Mesodermal cell (in vitro differentiated cells): Measurements from ENCODE around the gene FSTL5.

ENCODE experiments used
- H3K27ac ChIP-seq: 2 replicates; pipeline ENCODE4 v1.7.0; 2013; ENCODE audit warnings: mild to moderate bottlenecking, low read depth, low read length, moderate library complexity; ENCODE audit not compliant: severe bottlenecking
- H3K36me3 ChIP-seq: 2 replicates; pipeline ENCODE4 v1.7.1; 2013; ENCODE audit warnings: mild to moderate bottlenecking, low read length, moderate library complexity; ENCODE audit not compliant: control insufficient read depth, insufficient read depth
- H3K4me1 ChIP-seq: one replicate; pipeline ENCODE4 v1.7.1; 2013; ENCODE audit warnings: mild to moderate bottlenecking, low read length; ENCODE audit not compliant: insufficient read depth, control insufficient read depth, poor library complexity, severe bottlenecking
- H3K4me3 ChIP-seq: 2 replicates; pipeline ENCODE4 v1.7.0; 2013; ENCODE audit warnings: low read length, control low read depth, mild to moderate bottlenecking; ENCODE audit not compliant: insufficient read depth, poor library complexity, severe bottlenecking; ENCODE audit errors: extremely low read depth
- H3K9me3 ChIP-seq: 2 replicates; pipeline ENCODE4 v1.7.1; 2013; ENCODE audit warnings: mild to moderate bottlenecking, low read length, moderate library complexity; ENCODE audit not compliant: control insufficient read depth
- WGBS, 2 experiments: methylation state at CpG; one replicate each; pipeline ENCODE4 v1.1.5; 2013; ENCODE audit warnings: missing lambda C conversion rate in 2 of 2; ENCODE audit not compliant: insufficient coverage in 2 of 2; 5-methylcytosine and 5-hydroxymethylcytosine counted together

Gene FSTL5

GRCh38 chr4:161546902-161547301 lies 616.9 kb downstream of the FSTL5 start:
- Histone ChIP-seq H3K27ac (no peak overlapping the region), H3K36me3 (no peaks in the 10 kb centered on the region), H3K9me3 (no peaks in the 10 kb centered on the region), H3K4me1 (no peaks in the 10 kb centered on the region), H3K4me3 (no peak overlapping the region)
- 88% methylated on average over 2 of the region's 5 CpGs; no CpG with 5 or more reads in 1 of the 2 experiments for WGBS, 2 experiments

GRCh38 chr4:161540265-161540664 lies 623.5 kb downstream of the FSTL5 start:
- H3K36me3 ChIP-seq, result no peaks in the 10 kb centered on the region
- no peak overlapping the region for H3K4me3 ChIP-seq
- no peaks in the 10 kb centered on the region for H3K4me1 ChIP-seq
- H3K9me3 ChIP-seq, result no peaks in the 10 kb centered on the region
- WGBS, 2 experiments, result 100% methylated on average over 1 of the region's 1 CpG; no CpG with 5 or more reads in 1 of the 2 experiments
- H3K27ac ChIP-seq, result no peak overlapping the region

- no peak overlapping the region for H3K27ac ChIP-seq
- H3K4me1 ChIP-seq, result no peaks in the 10 kb centered on the region
- no peak overlapping the region for H3K4me3 ChIP-seq
- no peaks in the 10 kb centered on the region for H3K36me3 ChIP-seq
- H3K9me3 ChIP-seq, result no peaks in the 10 kb centered on the region
- WGBS, 2 experiments, result 84 to 95% methylated on average over 2 of the region's 4 CpGs
Observed at GRCh38 chr4:161538941-161539340, 624.9 kb downstream of the FSTL5 start.

- Histone ChIP-seq H3K4me3 (no peak overlapping the region), H3K4me1 (no peaks in the 10 kb centered on the region), H3K27ac (no peak overlapping the region), H3K9me3 (no peaks in the 10 kb centered on the region), H3K36me3 (no peaks in the 10 kb centered on the region)
- no CpG with 5 or more reads among the region's 1 CpG for WGBS, 2 experiments
Observed at GRCh38 chr4:161530710-161531109, 633.1 kb downstream of the FSTL5 start.

GRCh38 chr4:161525121-161525520 lies 638.7 kb downstream of the FSTL5 start:
- Histone ChIP-seq H3K4me1 (no peaks in the 10 kb centered on the region), H3K27ac (no peak overlapping the region), H3K4me3 (no peak overlapping the region), H3K36me3 (no peaks in the 10 kb centered on the region), H3K9me3 (no peaks in the 10 kb centered on the region)
- no CpG with 5 or more reads among the region's 1 CpG for WGBS, 2 experiments

- no peak overlapping the region for H3K27ac ChIP-seq
- H3K36me3 ChIP-seq, result no peaks in the 10 kb centered on the region
- H3K9me3 ChIP-seq, result no peaks in the 10 kb centered on the region
- H3K4me3 ChIP-seq, result no peak overlapping the region
- 83% methylated on average over 1 of the region's 3 CpGs; no CpG with 5 or more reads in 1 of the 2 experiments for WGBS, 2 experiments
- no peaks in the 10 kb centered on the region for H3K4me1 ChIP-seq
Observed at GRCh38 chr4:161522031-161522430, 641.8 kb downstream of the FSTL5 start.

GRCh38 chr4:161519611-161520010 lies 644.2 kb downstream of the FSTL5 start:
- WGBS, 2 experiments, result no CpG with 5 or more reads among the region's 2 CpGs
- no peaks in the 10 kb centered on the region for H3K4me1 ChIP-seq
- H3K27ac ChIP-seq, result no peak overlapping the region
- no peak overlapping the region for H3K4me3 ChIP-seq
- H3K9me3 ChIP-seq, result no peaks in the 10 kb centered on the region
- H3K36me3 ChIP-seq, result no peaks in the 10 kb centered on the region

GRCh38 chr4:161517941-161518340 lies 645.9 kb downstream of the FSTL5 start:
- 84 to 92% methylated on average over 2 to 3 of the region's 3 CpGs for WGBS, 2 experiments
- Histone ChIP-seq H3K27ac (no peak overlapping the region), H3K9me3 (no peaks in the 10 kb centered on the region)

GRCh38 chr4:161505141-161505540 lies 658.7 kb downstream of the FSTL5 start:
- Histone ChIP-seq H3K4me1 (no peaks in the 10 kb centered on the region), H3K4me3 (no peak overlapping the region)
- 92% methylated on average over 2 of the region's 3 CpGs; no CpG with 5 or more reads in 1 of the 2 experiments for WGBS, 2 experiments

More at GRCh38 chr4:161517941-161518340, 645.9 kb downstream of the FSTL5 start:
- no peaks in the 10 kb centered on the region for H3K36me3 ChIP-seq
- H3K4me1 ChIP-seq, result no peaks in the 10 kb centered on the region
- no peak overlapping the region for H3K4me3 ChIP-seq

GRCh38 chr4:161498155-161498554 lies 665.6 kb downstream of the FSTL5 start:
- Histone ChIP-seq H3K4me3 (no peak overlapping the region), H3K9me3 (no peaks in the 10 kb centered on the region), H3K36me3 (no peaks in the 10 kb centered on the region), H3K27ac (no peak overlapping the region), H3K4me1 (no peaks in the 10 kb centered on the region)

More at GRCh38 chr4:161505141-161505540, 658.7 kb downstream of the FSTL5 start:
- H3K27ac ChIP-seq, result no peak overlapping the region
- no peaks in the 10 kb centered on the region for H3K36me3 ChIP-seq
- H3K9me3 ChIP-seq, result no peaks in the 10 kb centered on the region

GRCh38 chr4:161486461-161486860 lies 677.3 kb downstream of the FSTL5 start:
- H3K4me1 ChIP-seq, result no peaks in the 10 kb centered on the region
- H3K9me3 ChIP-seq, result no peaks in the 10 kb centered on the region
- H3K27ac ChIP-seq, result no peak overlapping the region
- H3K4me3 ChIP-seq, result no peak overlapping the region
- no CpG with 5 or more reads among the region's 1 CpG for WGBS, 2 experiments
- no peaks in the 10 kb centered on the region for H3K36me3 ChIP-seq
